ENCODE data around the gene ESD.

ESD gene, protein sequence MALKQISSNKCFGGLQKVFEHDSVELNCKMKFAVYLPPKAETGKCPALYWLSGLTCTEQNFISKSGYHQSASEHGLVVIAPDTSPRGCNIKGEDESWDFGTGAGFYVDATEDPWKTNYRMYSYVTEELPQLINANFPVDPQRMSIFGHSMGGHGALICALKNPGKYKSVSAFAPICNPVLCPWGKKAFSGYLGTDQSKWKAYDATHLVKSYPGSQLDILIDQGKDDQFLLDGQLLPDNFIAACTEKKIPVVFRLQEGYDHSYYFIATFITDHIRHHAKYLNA

DNA sequence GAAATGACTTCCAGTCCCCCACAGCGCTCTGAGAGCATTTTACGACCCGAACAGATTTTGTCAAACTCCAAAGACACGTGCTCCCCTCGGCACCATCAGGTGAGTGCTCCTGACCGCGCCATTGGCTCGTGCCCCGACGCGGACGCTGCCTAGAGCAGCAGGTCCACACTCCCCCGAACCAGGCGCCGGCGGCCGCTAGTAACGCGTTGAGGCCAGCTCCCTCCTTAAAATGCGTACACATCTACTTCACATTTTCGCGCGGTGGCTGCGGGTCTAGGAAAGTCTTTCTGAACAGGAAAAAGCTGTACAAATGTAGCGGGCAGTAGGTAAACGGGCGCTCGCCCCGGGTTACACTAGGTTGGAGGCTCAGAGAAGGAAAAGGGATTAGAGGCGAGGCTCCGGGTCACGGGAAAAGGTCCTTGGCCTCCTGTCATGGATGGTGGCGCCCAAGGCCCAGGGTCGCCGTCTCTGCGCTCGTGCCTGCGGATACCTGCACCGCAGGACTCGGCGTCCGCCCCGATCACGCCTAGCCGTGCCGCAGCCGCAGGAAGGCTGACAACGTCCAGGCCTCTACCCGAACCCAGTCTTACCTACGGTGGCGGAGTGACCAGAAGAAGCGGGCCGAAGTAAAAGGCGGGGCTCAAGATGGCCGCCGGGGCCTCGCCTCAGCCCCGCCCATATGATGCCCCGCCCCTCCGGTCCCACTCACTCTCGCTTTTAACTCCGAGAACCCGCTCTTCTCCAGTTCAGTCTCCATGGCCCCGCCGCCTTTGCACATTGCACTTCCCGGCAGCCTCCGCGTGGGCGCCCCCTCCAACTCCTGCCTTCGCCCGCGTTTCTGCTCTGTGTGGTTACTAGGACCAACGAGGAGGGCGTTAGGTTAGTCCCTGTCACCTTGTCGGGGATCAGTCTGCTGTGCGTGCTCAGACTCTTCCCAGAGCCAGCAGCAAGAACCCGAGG lies at the start of gene ESD:
Gene ESD, minus strand, starts transcription at position 647 of the 960 bp plus-strand sequence. CDS start 5,748 bp downstream, outside the sequence.
- H3K9me3 Mint-ChIP-seq = no peaks in the 10 kb centered on the region
- peaks cover 27% of the 10 kb centered on the region for H3K4me1 Mint-ChIP-seq (ENCODE audit: low read depth)
- peak within 1 kb of the TSS; percentile 99 for H3K4me3 Mint-ChIP-seq
- peak within 1 kb of the TSS; percentile 99 for H3K27ac Mint-ChIP-seq
- peaks cover 12% of the 10 kb centered on the region for H3K36me3 Mint-ChIP-seq (ENCODE audit: low read depth)
- peaks cover 7% of the 10 kb centered on the region for H3K27me3 Mint-ChIP-seq (ENCODE audit: low read depth)

DNA sequence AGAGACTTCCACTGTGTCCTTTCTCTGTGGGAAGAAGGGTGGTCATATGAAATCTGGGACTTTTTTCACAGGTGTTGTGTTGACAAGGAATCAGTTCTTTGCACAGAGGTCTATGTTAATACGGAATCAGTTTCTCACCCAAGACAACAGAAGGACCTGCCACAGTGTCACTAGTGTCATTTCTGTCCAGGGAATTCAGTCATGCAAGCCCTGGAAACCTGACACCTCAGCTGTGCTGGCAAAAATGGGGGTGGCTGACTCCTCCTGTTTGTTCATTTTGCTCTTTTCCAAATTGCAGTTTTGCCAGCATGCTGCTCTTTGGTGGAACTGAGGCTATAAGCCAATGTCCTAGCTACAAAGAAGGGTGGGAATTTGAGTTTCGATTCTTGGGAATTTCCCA lies 49.8 kb upstream of the ESD start:
- Mint-ChIP-seq H3K9me3 (no peaks in the 10 kb centered on the region), H3K36me3 (ENCODE audit: low read depth) (no peaks in the 10 kb centered on the region)

DNA sequence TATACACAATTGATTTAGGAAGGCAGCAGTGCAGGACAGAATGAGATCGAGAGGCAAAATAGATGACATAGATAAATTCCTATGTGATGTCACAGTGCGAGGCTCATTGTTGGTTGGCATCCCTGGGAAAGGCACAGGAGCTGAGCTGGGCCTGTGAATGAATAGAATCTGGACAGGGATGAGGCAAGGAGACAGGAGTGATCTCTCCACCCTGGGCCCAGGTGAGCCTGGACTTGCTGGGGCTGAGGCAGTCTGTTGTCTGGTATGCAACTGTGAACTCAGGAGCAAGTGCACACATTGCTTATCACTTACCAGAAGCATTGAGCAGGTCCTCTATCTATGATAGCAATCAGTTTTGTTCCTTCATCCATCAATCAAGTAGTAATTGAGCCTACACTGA lies 48.2 kb upstream of the ESD start:
- Mint-ChIP-seq H3K27ac (no peak overlapping the region), H3K4me1 (ENCODE audit: low read depth) (no peaks in the 10 kb centered on the region), H3K27me3 (ENCODE audit: low read depth) (no peaks in the 10 kb centered on the region), H3K9me3 (no peaks in the 10 kb centered on the region), H3K36me3 (ENCODE audit: low read depth) (no peaks in the 10 kb centered on the region), H3K4me3 (no peak overlapping the region)

More for the DNA sequence above, 49.8 kb upstream of the ESD start:
- H3K27ac Mint-ChIP-seq = no peak overlapping the region
- no peak overlapping the region for H3K4me3 Mint-ChIP-seq
- H3K4me1 Mint-ChIP-seq (ENCODE audit: low read depth) = no peaks in the 10 kb centered on the region
- H3K27me3 Mint-ChIP-seq (ENCODE audit: low read depth) = no peaks in the 10 kb centered on the region

DNA sequence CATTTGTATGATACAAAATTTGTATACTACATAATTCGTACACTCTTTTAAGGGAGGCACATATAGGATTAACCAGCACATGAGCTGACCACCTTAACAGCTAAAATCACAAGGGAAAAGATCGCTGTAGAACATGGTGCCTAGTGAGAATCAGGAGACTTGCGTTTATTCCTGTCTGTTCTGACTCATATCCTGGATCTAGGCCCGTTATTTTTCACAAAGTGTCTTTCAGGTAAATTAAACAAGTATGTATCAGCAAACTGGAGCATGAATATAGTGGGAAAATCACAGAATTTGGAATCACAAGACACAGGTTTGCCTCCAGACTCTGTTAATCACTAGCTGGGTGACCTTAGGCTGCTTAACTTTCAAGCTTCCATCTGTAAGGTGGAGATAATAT lies 47.5 kb upstream of the ESD start:
- no peak overlapping the region for H3K27ac Mint-ChIP-seq
- no peaks in the 10 kb centered on the region for H3K9me3 Mint-ChIP-seq
- no peaks in the 10 kb centered on the region for H3K4me1 Mint-ChIP-seq (ENCODE audit: low read depth)
- H3K4me3 Mint-ChIP-seq = no peak overlapping the region
- H3K27me3 Mint-ChIP-seq (ENCODE audit: low read depth) = no peaks in the 10 kb centered on the region
- H3K36me3 Mint-ChIP-seq (ENCODE audit: low read depth) = no peaks in the 10 kb centered on the region

DNA sequence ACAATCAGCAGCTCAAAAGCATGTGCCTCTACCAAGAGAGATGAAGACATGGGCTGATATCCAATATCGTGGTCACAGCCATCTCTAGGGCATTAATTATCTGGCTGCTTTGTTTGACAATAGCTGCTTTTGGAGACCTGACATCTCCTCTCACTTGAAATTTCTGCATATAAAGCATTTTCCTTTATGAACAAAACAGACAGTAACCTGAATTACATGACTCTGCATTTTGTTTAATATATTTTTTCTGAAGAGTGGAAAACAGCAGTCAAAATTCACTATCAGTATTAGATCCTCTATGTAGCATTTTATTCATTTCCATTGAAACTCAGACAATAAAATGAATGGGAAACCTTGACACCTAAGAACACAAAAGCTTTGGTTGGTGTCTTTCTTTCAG lies 42.4 kb upstream of the ESD start:
- H3K27me3 Mint-ChIP-seq (ENCODE audit: low read depth) = peaks cover 4% of the 10 kb centered on the region
- H3K27ac Mint-ChIP-seq = no peak overlapping the region
- H3K4me3 Mint-ChIP-seq = no peak overlapping the region
- no peaks in the 10 kb centered on the region for H3K4me1 Mint-ChIP-seq (ENCODE audit: low read depth)
- no peaks in the 10 kb centered on the region for H3K36me3 Mint-ChIP-seq (ENCODE audit: low read depth)
- no peaks in the 10 kb centered on the region for H3K9me3 Mint-ChIP-seq

DNA sequence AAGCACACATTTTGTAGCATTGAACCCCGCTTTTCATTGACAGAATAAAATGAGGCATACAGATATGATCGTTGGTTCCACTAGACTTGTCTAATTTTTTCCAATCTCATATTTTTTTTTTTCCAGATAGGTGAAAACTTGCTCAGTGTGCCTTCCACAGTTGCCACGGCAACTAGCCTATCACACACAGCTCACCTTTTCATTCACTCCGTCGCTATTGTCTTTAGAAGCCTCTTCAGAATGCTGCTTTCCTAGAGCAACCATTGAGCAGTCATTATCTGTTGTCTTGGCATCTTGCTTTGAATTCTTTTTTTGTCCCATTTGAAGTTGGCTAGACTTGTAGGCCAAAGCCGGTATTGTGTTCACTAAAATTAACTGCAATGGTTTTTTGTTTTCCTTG lies 37.7 kb upstream of the ESD start:
- H3K27me3 Mint-ChIP-seq (ENCODE audit: low read depth) = peaks cover 4% of the 10 kb centered on the region
- H3K36me3 Mint-ChIP-seq (ENCODE audit: low read depth) = no peaks in the 10 kb centered on the region
- H3K4me1 Mint-ChIP-seq (ENCODE audit: low read depth) = no peaks in the 10 kb centered on the region
- H3K9me3 Mint-ChIP-seq = no peaks in the 10 kb centered on the region
- no peak overlapping the region for H3K4me3 Mint-ChIP-seq
- no peak overlapping the region for H3K27ac Mint-ChIP-seq

DNA sequence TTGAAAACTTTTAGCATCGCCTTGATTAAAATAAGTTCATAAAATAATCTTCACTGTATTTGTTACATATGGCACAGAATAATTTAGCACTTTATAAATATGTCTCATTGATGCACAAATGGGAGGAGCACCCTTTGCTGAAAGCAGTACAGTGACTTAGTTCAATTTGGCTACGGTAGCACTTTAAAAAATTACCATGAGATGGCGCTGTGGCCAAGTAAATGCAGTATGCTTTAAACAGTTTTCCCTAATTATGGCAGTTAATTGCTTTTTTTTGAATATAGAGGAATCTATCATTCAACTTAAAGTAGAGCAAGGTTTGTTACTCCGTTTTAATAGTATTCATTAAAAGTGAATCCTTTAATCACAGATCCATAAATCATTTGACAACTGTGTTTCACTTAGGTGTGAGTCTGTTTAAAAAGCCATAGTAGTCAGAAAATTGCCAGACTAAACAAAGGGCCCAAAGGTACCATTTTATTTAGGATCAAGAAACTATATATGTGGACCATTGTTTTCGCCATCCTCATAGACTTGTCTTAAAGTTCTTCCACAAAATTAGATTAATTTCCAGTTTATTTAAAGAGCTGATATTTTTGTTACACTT lies 34.7 kb upstream of the ESD start:
- H3K4me3 Mint-ChIP-seq = no peak overlapping the region
- H3K27ac Mint-ChIP-seq = no peak overlapping the region
- no peaks in the 10 kb centered on the region for H3K36me3 Mint-ChIP-seq (ENCODE audit: low read depth)
- H3K9me3 Mint-ChIP-seq = no peaks in the 10 kb centered on the region
- H3K27me3 Mint-ChIP-seq (ENCODE audit: low read depth) = peaks cover 7% of the 10 kb centered on the region
- H3K4me1 Mint-ChIP-seq (ENCODE audit: low read depth) = no peaks in the 10 kb centered on the region

DNA sequence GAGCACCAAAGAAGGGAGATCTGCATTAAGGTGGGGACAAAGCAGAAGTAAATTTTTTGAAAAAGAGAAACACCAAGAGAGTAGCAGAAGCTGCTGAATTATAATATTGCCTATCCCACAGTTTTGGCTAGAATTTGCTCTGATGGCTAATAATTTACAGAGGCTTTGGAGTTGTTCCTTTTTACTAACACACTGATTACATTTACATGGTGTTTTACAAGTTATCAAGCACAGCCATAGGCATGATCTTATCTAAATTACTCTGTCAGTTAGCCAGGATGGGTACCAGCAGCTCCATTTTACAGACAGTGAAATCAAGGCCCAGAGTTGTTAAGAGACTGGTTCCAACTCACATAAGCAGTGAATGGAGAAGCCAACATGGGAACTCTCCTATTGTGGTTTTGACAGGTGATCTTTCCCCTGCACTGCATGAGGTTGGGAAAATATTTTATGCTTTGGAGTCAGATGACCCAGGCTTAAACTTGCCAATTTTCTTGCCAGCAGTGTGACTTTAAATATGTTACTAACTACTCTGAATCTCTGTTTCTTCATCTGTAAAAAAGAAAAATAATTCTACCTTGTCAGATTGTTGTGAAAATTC lies 33.5 kb upstream of the ESD start:
- no peaks in the 10 kb centered on the region for H3K4me1 Mint-ChIP-seq (ENCODE audit: low read depth)
- H3K36me3 Mint-ChIP-seq (ENCODE audit: low read depth) = no peaks in the 10 kb centered on the region
- no peak overlapping the region for H3K4me3 Mint-ChIP-seq
- no peaks in the 10 kb centered on the region for H3K9me3 Mint-ChIP-seq
- H3K27ac Mint-ChIP-seq = no peak overlapping the region
- peaks cover 7% of the 10 kb centered on the region for H3K27me3 Mint-ChIP-seq (ENCODE audit: low read depth)

DNA sequence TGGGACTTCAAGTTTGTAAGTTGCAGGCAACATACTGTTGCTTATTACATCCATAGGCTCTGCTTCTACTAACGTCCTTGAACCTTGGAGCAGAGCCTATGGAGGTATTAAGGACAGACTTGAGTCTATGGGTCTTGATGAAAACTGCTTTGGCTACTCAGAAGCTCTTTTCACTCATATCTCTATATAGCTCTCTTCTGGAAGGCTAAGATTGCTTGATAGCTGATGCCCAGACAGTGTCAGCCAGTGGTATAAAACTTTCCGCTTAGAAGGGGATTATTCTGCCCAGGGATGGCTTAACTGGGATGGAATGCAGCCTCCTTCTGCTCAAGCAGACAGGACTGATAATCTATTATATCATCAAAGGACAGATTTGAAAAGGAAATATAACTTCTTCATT lies 25.6 kb upstream of the ESD start:
- H3K27me3 Mint-ChIP-seq (ENCODE audit: low read depth) = peaks cover 7% of the 10 kb centered on the region
- H3K36me3 Mint-ChIP-seq (ENCODE audit: low read depth) = no peaks in the 10 kb centered on the region
- no peak overlapping the region for H3K4me3 Mint-ChIP-seq
- H3K9me3 Mint-ChIP-seq = no peaks in the 10 kb centered on the region
- no peak overlapping the region for H3K27ac Mint-ChIP-seq
- no peaks in the 10 kb centered on the region for H3K4me1 Mint-ChIP-seq (ENCODE audit: low read depth)

DNA sequence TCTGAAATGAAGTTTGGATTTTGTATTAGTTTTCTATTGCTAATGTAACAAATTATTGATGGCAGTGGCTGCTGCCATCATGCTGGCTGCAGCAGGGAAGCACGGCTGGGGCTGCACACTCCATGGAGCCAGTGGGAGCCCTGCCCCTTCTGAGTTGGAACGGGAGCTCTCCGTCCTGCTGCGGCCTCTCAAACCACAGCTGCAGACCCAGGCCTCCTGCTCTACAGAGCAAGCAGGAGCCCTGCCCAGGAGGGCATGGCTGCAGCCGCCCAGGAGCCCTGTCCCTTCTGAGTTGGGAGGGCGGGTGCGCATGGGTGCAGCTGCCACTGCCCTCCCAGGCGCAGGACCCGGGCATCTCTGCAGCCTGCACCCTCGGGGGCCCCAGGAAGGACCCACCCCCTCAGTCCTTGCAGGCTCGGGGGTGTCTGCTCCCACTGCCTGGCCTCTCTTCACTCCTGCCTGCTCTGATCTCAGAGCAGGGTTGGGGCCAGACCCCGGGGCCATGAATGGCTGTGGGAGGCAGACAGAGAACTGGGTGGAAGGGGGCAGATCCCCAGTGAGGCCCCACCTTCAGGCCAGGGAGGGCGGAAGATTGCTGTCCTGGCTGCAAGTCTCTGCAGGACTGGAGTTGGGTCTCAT lies 21.0 kb upstream of the ESD start:
- Mint-ChIP-seq H3K4me1 (ENCODE audit: low read depth) (no peaks in the 10 kb centered on the region), H3K9me3 (peaks cover 7% of the 10 kb centered on the region), H3K27ac (no peak overlapping the region), H3K4me3 (no peak overlapping the region), H3K27me3 (ENCODE audit: low read depth) (peaks cover 14% of the 10 kb centered on the region), H3K36me3 (ENCODE audit: low read depth) (peaks cover 3% of the 10 kb centered on the region)

DNA sequence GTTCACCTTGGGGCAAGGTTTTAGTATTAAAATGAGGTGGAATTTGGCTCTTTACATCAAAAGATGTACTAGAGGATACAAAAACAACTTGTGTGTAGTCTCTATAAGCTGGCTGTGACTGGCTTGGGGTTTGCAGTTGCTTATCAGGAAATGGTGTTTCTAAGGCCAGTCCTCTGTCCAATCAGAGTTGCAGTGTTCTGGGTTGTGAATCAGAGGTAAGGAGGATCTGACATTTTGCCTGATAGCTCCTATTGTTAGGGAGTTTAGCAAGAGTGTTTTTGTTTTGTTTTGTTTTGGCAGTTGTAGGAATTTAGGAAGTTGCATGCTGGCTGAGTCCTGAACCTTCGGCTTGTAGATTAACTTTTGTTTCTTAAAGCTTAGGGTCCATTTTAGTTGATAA lies 20.1 kb upstream of the ESD start:
- peaks cover 18% of the 10 kb centered on the region for H3K27me3 Mint-ChIP-seq (ENCODE audit: low read depth)
- H3K36me3 Mint-ChIP-seq (ENCODE audit: low read depth) = peaks cover 6% of the 10 kb centered on the region
- H3K27ac Mint-ChIP-seq = no peak overlapping the region
- no peak overlapping the region for H3K4me3 Mint-ChIP-seq
- peaks cover 15% of the 10 kb centered on the region for H3K9me3 Mint-ChIP-seq
- H3K4me1 Mint-ChIP-seq (ENCODE audit: low read depth) = peaks cover 3% of the 10 kb centered on the region

DNA sequence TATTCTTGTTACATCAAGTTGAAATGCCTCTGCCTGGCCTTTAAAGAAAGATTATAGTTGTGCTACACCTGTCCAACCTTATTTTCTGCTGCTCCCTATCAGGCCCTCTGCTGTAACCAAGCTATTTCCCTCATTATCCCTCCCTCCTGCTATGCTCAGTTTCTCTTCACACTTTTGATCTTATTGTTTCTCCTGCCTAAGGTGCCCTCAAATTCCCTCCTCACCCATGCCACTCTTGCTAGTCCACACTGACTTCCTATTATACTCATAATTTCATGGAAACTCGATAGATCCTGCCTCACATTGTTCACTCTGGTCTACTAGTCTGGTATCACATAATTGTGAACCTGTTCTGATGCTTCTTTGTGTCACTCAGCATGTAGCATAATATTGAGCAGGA lies 19.4 kb upstream of the ESD start:
- peaks cover 18% of the 10 kb centered on the region for H3K27me3 Mint-ChIP-seq (ENCODE audit: low read depth)
- no peak overlapping the region for H3K27ac Mint-ChIP-seq
- peaks cover 18% of the 10 kb centered on the region for H3K9me3 Mint-ChIP-seq
- peaks cover 6% of the 10 kb centered on the region for H3K36me3 Mint-ChIP-seq (ENCODE audit: low read depth)
- no peak overlapping the region for H3K4me3 Mint-ChIP-seq
- peaks cover 5% of the 10 kb centered on the region for H3K4me1 Mint-ChIP-seq (ENCODE audit: low read depth)

DNA sequence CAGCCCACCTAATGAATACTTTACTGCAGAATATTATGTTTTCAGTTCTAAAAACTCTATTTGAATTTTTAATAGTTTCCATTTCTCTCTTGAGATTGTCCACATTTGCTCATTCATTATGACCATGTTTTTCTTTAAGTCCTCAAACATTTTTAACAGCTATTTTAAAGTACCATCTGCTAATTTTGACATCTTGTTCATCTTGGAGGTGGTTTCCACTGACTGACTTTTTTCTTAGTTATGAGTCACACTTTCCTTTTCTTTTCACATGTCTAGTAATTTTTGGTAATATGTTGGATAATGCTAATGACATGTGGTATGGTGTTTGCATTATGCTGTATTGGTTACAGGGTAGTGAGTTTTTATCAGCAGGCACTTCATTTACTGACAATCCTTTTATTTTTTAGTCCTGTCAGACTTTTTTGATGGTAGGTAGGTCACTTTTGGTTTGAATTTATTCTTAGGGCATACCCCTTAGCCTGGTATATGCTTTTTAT lies 15.4 kb upstream of the ESD start:
- no peak overlapping the region for H3K27ac Mint-ChIP-seq
- H3K4me3 Mint-ChIP-seq = no peak overlapping the region
- peaks cover 23% of the 10 kb centered on the region for H3K9me3 Mint-ChIP-seq
- peaks cover 15% of the 10 kb centered on the region for H3K27me3 Mint-ChIP-seq (ENCODE audit: low read depth)
- peaks cover 6% of the 10 kb centered on the region for H3K36me3 Mint-ChIP-seq (ENCODE audit: low read depth)
- peaks cover 5% of the 10 kb centered on the region for H3K4me1 Mint-ChIP-seq (ENCODE audit: low read depth)

DNA sequence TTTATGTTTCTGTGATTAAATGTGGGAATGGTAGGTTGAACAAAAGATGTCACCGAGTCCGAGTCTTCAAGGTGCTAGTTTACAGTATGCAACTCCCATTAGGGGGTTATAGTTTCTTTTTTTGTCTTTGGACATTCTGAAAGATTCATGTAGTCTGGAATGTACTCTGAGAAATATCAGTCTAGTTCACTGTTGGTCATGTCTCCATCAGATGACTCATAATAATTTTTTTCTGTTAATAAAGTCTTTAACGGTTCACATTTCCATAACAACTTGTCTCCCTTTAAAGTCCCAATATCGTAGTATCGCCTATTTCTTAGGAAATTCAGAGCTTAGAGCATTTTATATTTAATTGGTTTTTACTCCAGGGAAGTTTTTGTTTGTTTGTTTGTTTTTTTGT lies 13.5 kb upstream of the ESD start:
- no peak overlapping the region for H3K27ac Mint-ChIP-seq
- H3K36me3 Mint-ChIP-seq (ENCODE audit: low read depth) = peaks cover 6% of the 10 kb centered on the region
- peaks cover 15% of the 10 kb centered on the region for H3K27me3 Mint-ChIP-seq (ENCODE audit: low read depth)
- H3K9me3 Mint-ChIP-seq = peaks cover 23% of the 10 kb centered on the region
- H3K4me1 Mint-ChIP-seq (ENCODE audit: low read depth) = peaks cover 5% of the 10 kb centered on the region
- no peak overlapping the region for H3K4me3 Mint-ChIP-seq

Data from T-helper 1 cell treated with Interleukin-12 subunit alpha and Interleukin-12 subunit beta and Interleukin-4 antibody, amounts not matched to agents 30 μg/mL and 1 μg/mL, for 36 hours (primary cell).